Epithelial cell of esophagus (primary cell): ENCODE measurements around the gene BMPR2.

ENCODE experiments used
- DNase-seq: peaks from one replicate; pipeline ENCODE4 v3.0.0; 2010; ENCODE audit warnings: low read depth
- H3K4me3 ChIP-seq: 2 replicates; pipeline ENCODE4 v1.5.1; 2011; ENCODE audit warnings: mild to moderate bottlenecking, low read length, control low read depth
- CTCF ChIP-seq: IDR thresholded peaks from 2 replicates; pipeline ENCODE4 v1.5.1; 2011; ENCODE audit warnings: low read depth, mild to moderate bottlenecking, low read length, control low read depth, inconsistent platforms; ENCODE audit not compliant: insufficient read depth; ENCODE audit errors: missing control alignments

The BMPR2 gene

DNA sequence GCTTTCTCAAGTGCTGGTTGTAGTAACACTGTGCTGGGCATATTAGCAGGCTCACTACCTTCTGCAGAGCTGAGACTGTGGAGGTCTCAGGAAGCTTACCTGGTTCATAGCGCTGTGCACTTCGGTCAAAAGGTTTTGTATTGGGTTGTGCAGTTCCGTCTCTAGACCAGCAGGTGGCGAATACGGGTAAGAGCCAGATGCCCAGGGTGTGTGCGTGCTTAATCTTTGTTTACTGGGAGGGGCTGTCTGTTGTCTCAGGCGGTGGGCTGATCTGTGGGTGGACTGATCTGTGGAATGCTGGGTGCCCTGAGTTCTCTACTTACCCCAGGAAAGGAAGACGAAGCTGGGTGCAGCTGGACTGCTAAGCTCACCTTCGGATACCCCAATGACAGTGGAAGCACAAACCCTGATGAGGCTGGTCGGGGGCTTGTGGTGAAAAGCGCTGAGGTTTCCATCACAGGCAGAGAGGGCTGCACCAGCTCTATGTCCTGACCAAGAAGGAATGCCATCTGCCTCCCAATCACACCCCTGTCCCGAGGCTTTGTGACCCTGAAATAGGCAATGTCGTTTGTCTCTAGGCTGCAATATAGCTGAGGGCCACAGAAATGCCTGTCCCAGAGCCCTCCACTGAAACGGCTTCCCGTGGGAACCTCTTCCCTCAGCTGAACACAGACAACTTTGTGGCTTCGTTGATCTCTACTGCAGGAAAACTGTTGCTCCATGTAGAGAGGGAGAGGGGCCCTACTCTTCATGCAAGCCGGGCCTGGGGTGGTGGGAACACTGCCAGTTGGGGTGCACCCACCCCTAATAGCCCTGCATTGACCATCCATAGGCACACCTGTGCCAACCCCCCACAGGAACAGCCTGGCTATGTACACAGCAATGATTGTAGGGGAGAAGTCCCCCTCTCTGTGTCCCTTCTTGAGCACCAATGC is 212.8 kb downstream of the BMPR2 start:
- peak; percentile 76 for DNase-seq
- no peak overlapping the region for H3K4me3 ChIP-seq
- peak; percentile 94 for TF ChIP-seq CTCF

GRCh38 chr2:202589582-202589949 is 213.4 kb downstream of the BMPR2 start:
- H3K4me3 ChIP-seq: no peak overlapping the region
- DNase-seq: no peak
- no peak for TF ChIP-seq CTCF

GRCh38 chr2:202592566-202592965 is 216.4 kb downstream of the BMPR2 start:
- no peak for DNase-seq
- TF ChIP-seq CTCF: no peak

GRCh38 chr2:202599105-202599504 is 223.0 kb downstream of the BMPR2 start:
- no peak for DNase-seq
- TF ChIP-seq CTCF: no peak
- no peak overlapping the region for H3K4me3 ChIP-seq

More at GRCh38 chr2:202592566-202592965, 216.4 kb downstream of the BMPR2 start:
- no peak overlapping the region for H3K4me3 ChIP-seq

DNA sequence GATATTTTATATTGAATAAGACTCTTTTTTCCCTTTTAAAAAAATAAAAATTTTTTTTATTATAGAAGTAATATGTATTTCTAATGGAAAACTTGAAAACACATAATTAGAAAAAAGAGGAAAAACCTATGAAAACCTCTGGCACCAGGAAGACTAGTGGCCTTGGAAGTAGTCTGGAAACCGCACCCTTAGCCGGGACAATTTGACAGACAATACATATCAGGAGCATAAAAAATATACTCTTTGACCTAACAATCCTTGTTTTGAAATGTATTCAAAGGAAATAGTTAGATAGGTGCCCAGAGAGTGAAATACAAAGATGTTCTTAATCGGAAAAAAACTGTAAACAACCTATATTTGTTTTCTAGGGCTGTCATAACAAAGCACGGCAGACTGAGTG is 223.8 kb downstream of the BMPR2 start:
- H3K4me3 ChIP-seq: no peak overlapping the region
- no peak for DNase-seq
- no peak for TF ChIP-seq CTCF

DNA sequence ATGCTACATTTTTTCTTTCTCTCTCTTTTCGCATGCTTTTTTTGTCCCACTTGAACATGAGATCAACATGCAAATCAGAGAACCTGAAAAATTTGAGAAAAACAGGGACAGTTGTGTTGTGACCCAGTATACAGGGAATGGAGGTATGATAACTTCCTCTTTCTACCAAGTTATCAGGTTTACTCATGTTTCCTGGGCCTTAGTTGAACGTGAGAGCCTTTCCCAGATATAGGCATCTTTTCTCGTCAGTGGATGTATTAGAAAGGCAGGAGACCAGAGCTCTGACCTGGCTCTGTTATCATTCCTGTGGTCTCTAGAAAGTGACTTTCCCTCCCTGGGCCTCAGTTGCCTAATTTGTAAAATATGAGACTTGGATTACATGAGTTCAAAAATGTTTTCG is 228.6 kb downstream of the BMPR2 start:
- no peak for TF ChIP-seq CTCF
- H3K4me3 ChIP-seq: no peak overlapping the region
- no peak for DNase-seq

GRCh38 chr2:202605174-202605573 is 229.0 kb downstream of the BMPR2 start:
- no peak overlapping the region for H3K4me3 ChIP-seq
- peak; percentile 16 for DNase-seq
- TF ChIP-seq CTCF: no peak
